IMR-90 (cell line): ENCODE results near the gene SLC16A5. TPM values are rescaled to one million over a fixed set of nuclear protein-coding genes. Genes with fewer than 3 reads are reported as not detected.
A peak's percentile ranks its signal among the peaks of the same experiment; 100 is the strongest.

Experiments used
- ATAC-seq: fragments of 200-7000 bp; cut with Tn5 transposase; 2 replicates; pipeline ENCODE4 v1.9.1; 2020; ENCODE audit warnings: low read depth, mild to moderate bottlenecking, moderate library complexity
- BruUV-seq: library from RNA; stranded (reverse); fragments of 400-500 nt; replicated peaks from 2 replicates; lab custom pipeline; 2021; lab: Mats Ljungman, UMichigan
- CTCF ChIA-PET: fragments of 300-600 bp; formaldehyde crosslinking; extraction: SDS; loops from one replicate; lab custom pipeline; 2021; ENCODE audit warnings: antibody characterized with exemption; lab: Yijun Ruan, JAX
- POLR2A ChIA-PET: fragments of 300-600 bp; sonication (Branson Sonifier 250); formaldehyde crosslinking; loops from one replicate; lab custom pipeline; 2022; ENCODE audit warnings: antibody characterized with exemption; ENCODE audit not compliant: unreplicated experiment; lab: Charles Lee
- DNase-seq: peaks from one replicate; pipeline ENCODE4 v3.0.0; 2013
- H2AFZ ChIP-seq: replicated peaks from 2 replicates; pipeline ENCODE3; 2013; ENCODE audit warnings: low read length, mild to moderate bottlenecking; ENCODE audit not compliant: poor library complexity
- H2AK5ac ChIP-seq: 2 replicates; pipeline ENCODE4 v1.6.1; 2013; ENCODE audit warnings: low read depth, low read length, inconsistent platforms
- H2AK9ac ChIP-seq: replicated peaks from 2 replicates; pipeline ENCODE3; 2013; ENCODE audit warnings: mild to moderate bottlenecking, low read depth, low read length, moderate library complexity; ENCODE audit not compliant: poor library complexity
- H2BK120ac ChIP-seq: 2 replicates; pipeline ENCODE4 v1.6.1; 2013; ENCODE audit warnings: low read depth, low read length, inconsistent platforms
- H2BK15ac ChIP-seq: 3 replicates; pipeline ENCODE4 v1.6.1; 2013; ENCODE audit warnings: low read depth, low read length, inconsistent platforms
- H2BK20ac ChIP-seq: 2 replicates; pipeline ENCODE4 v1.6.1; 2013; ENCODE audit warnings: low read depth, mild to moderate bottlenecking, inconsistent platforms, low read length, moderate library complexity
- H2BK5ac ChIP-seq: 2 replicates; pipeline ENCODE4 v1.6.1; 2013; ENCODE audit warnings: mild to moderate bottlenecking, low read depth, low read length, inconsistent platforms; ENCODE audit not compliant: poor library complexity, severe bottlenecking
- H3K14ac ChIP-seq: replicated peaks from 2 replicates; pipeline ENCODE4 v1.6.1; 2013; ENCODE audit warnings: low read depth, low read length, inconsistent platforms
- H3K18ac ChIP-seq: 2 replicates; pipeline ENCODE4 v1.6.1; 2013; ENCODE audit warnings: low read depth, low read length, control low read depth
- H3K23ac ChIP-seq: 2 replicates; pipeline ENCODE4 v1.6.1; 2013; ENCODE audit warnings: low read depth, low read length, inconsistent platforms
- H3K27ac ChIP-seq: 2 replicates; pipeline ENCODE4 v1.5.1; 2013; ENCODE audit warnings: mild to moderate bottlenecking, control low read depth, low read length; ENCODE audit not compliant: insufficient read depth
- H3K27me3 ChIP-seq: 2 replicates; pipeline ENCODE4 v1.6.1; 2013; ENCODE audit warnings: low read length; ENCODE audit not compliant: control insufficient read depth, insufficient read depth
- H3K36me3 ChIP-seq: 2 replicates; pipeline ENCODE4 v1.6.1; 2013; ENCODE audit warnings: low read length, mixed read lengths; ENCODE audit not compliant: control insufficient read depth, insufficient read depth
- H3K4ac ChIP-seq: 2 replicates; pipeline ENCODE4 v1.6.1; 2013; ENCODE audit warnings: low read depth, low read length, inconsistent platforms
- H3K4me1 ChIP-seq: 2 replicates; pipeline ENCODE4 v1.6.1; 2013; ENCODE audit warnings: low read length, mixed read lengths; ENCODE audit not compliant: control insufficient read depth, insufficient read depth
- H3K4me2 ChIP-seq: 2 replicates; pipeline ENCODE4 v1.6.1; 2013; ENCODE audit warnings: low read depth, mild to moderate bottlenecking, control low read depth, low read length, moderate library complexity
- H3K4me3 ChIP-seq: 2 replicates; pipeline ENCODE4 v1.5.1; 2013; ENCODE audit warnings: low read depth, mild to moderate bottlenecking, control low read depth, low read length, moderate library complexity; ENCODE audit not compliant: insufficient read depth
- H3K56ac ChIP-seq: 2 replicates; pipeline ENCODE4 v1.6.1; 2013; ENCODE audit warnings: low read length, inconsistent platforms; ENCODE audit not compliant: insufficient read depth; ENCODE audit errors: extremely low read depth
- H3K79me1 ChIP-seq, 2 experiments: 2 replicates each; pipeline ENCODE4 v1.6.1; 2013; ENCODE audit warnings: low read length in 2 of 2, inconsistent platforms in 1 of 2, low read depth in 1 of 2
- H3K9ac ChIP-seq: 2 replicates; pipeline ENCODE4 v1.6.1; 2013; ENCODE audit warnings: low read depth, low read length, control low read depth
- H3K9me1 ChIP-seq: 2 replicates; pipeline ENCODE4 v1.6.1; 2013; ENCODE audit warnings: low read length, inconsistent platforms; ENCODE audit not compliant: insufficient read depth
- H3K9me3 ChIP-seq: 2 replicates; pipeline ENCODE4 v1.6.1; 2013; ENCODE audit warnings: low read length; ENCODE audit not compliant: control insufficient read depth, insufficient read depth
- H4K20me1 ChIP-seq: 2 replicates; pipeline ENCODE4 v1.6.1; 2013; ENCODE audit warnings: low read length, inconsistent platforms; ENCODE audit not compliant: insufficient read depth
- H4K5ac ChIP-seq: 2 replicates; pipeline ENCODE4 v1.6.1; 2013; ENCODE audit warnings: mild to moderate bottlenecking, low read depth, low read length, control low read depth
- H4K8ac ChIP-seq, 2 experiments: 2 replicates each; pipeline ENCODE4 v1.6.1; 2013; ENCODE audit warnings: low read depth in 2 of 2, low read length in 2 of 2, control low read depth in 1 of 2, inconsistent platforms in 1 of 2
- H4K91ac ChIP-seq: 2 replicates; pipeline ENCODE4 v1.6.1; 2013; ENCODE audit warnings: low read depth, low read length, inconsistent platforms; ENCODE audit not compliant: insufficient read depth
- BHLHE40 ChIP-seq: fragments of 150-350 bp; IDR thresholded peaks from 2 replicates; pipeline ENCODE4 v1.6.1; 2016; ENCODE audit warnings: mild to moderate bottlenecking, low read depth, low read length
- ELK1 ChIP-seq: fragments of 150-350 bp; IDR thresholded peaks from 2 replicates; pipeline ENCODE4 v1.6.1; 2016; ENCODE audit warnings: low read depth, mild to moderate bottlenecking, low read length, moderate library complexity, borderline replicate concordance
- MAFK ChIP-seq: IDR thresholded peaks from 2 replicates; pipeline ENCODE4 v1.6.1; 2012; ENCODE audit warnings: low read depth, low read length, improper control_type of control experiment
- MXI1 ChIP-seq: IDR thresholded peaks from 2 replicates; pipeline ENCODE4 v1.6.1; 2012; ENCODE audit warnings: low read depth, mild to moderate bottlenecking, low read length, moderate library complexity, borderline replicate concordance
- RCOR1 ChIP-seq: IDR thresholded peaks from 2 replicates; pipeline ENCODE4 v1.6.1; 2012; ENCODE audit warnings: mild to moderate bottlenecking, low read length, improper control_type of control experiment; ENCODE audit not compliant: insufficient replicate concordance
- RFX5 ChIP-seq: IDR thresholded peaks from 2 replicates; pipeline ENCODE4 v1.8.0; 2012; ENCODE audit warnings: low read depth, mild to moderate bottlenecking, low read length, moderate library complexity
- WGBS, 2 experiments: methylation state at CpG; one replicate each; pipeline versions ENCODE4 v1.1.5 to v1.1.7; 2013; ENCODE audit warnings: missing lambda C conversion rate in 2 of 2; ENCODE audit not compliant: insufficient read length in 1 of 2; ENCODE audit errors: extremely low coverage in 2 of 2; 5-methylcytosine and 5-hydroxymethylcytosine counted together
- dilution Hi-C: fragments of 300-500 bp; cut with HindIII; formaldehyde crosslinking; loops from one replicate; pipeline ENCODE4 v1.14.3; 2018; ENCODE audit warnings: low sequenced_read_pairs; ENCODE audit not compliant: unreplicated experiment
- in situ Hi-C: fragments of 300-500 bp; cut with MboI; formaldehyde crosslinking; loops from 3 replicates; pipeline ENCODE4 v1.14.3; 2019; ENCODE audit warnings: low sequenced_read_pairs, inconsistent platforms, mixed read lengths
- intact Hi-C: fragments of 100-400 bp; cut with micrococcal nuclease; formaldehyde crosslinking; loops from 2 replicates; pipeline ENCODE4 v1.10.0; 2022
- polyA plus RNA-seq, 3 experiments: library from polyadenylated mRNA; depleted of rRNA; stranded (reverse); fragments of >200 nt; gene quantifications; 2 replicates each; pipeline ENCODE4 v1.2.3, GENCODE V29; 2012; ENCODE audit warnings: low replicate concordance in 1 of 3
- total RNA-seq: library from RNA; depleted of rRNA; stranded (reverse); fragments of >200 nt; gene quantifications from 2 replicates; pipeline ENCODE4 v1.2.3, GENCODE V29; 2012

Gene SLC16A5
- total and polyA plus RNA-seq, 2 of the 4 experiments (the other 2 are of a cell fraction) = 1.8 to 7.1 TPM

DNA sequence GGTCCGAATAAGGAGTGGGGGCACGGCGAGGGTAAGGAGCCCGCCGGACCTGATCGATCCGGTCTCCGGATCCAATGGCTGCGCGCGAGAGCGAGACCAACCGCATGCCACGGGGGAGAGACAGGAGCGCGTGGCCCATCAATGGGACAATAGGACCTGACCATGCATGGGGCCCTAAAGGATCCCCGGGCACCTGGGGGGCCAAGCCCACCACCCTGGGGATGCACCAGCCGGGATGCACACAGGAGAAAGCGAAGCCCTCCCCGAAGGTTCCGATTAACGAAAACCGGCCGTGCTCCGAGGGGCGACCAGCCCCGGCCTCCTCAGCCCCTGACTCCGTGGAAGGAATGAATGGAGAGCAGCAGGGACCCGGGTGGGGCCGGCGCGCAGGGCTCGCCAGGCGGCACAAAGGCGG is 66.0 kb downstream of the SLC16A5 start:
- POLR2A ChIA-PET = no interaction called here
- no peak for DNase-seq
- Histone ChIP-seq H3K27me3 (no peaks in the 10 kb centered on the region), H3K23ac (peak overlapping the region; percentile 94), H3K14ac (peak overlapping the region; percentile 38), H2BK20ac (no peak overlapping the region), H4K91ac (peak overlapping the region; percentile 41; the same call in 1 of the 2 replicates), H3K18ac (no peak overlapping the region), H3K4me3 (peak overlapping the region; percentile 75), H2AK5ac (peak overlapping the region; percentile 87), H3K4ac (peak overlapping the region; percentile 47), H3K79me1 (peaks cover 7 to 38% of the 10 kb centered on the region in 2 experiments; a peak in 3 of 4 replicates), H4K20me1 (peaks cover 17% of the 10 kb centered on the region), H2BK5ac (peak overlapping the region; percentile 12), H3K4me1 (no peaks in the 10 kb centered on the region), H3K56ac (peak overlapping the region; percentile 32), H4K5ac (no peak overlapping the region), H2AK9ac (peak overlapping the region; percentile 99), H2AFZ (peak overlapping the region; percentile 91), H2BK15ac (no peak overlapping the region), H3K4me2 (peak overlapping the region; percentile 96), H2BK120ac (no peak overlapping the region), H4K8ac (peak overlapping the region in 1 of 2 experiments; percentile 13; a peak in 2 of 4 replicates), H3K36me3 (no peaks in the 10 kb centered on the region), H3K9me3 (no peaks in the 10 kb centered on the region), H3K9me1 (peaks cover 9% of the 10 kb centered on the region; the same call in 1 of the 2 replicates), H3K9ac (peak overlapping the region; percentile 74), H3K27ac (peak overlapping the region; percentile 74)
- 0% methylated on average over 24 of the region's 35 CpGs; no CpG with 5 or more reads in 1 of the 2 experiments for WGBS, 2 experiments
- CTCF ChIA-PET = no interaction called here
- in situ Hi-C loops (no loop called here), intact Hi-C loops (loop anchor here (2.0 kb wide), 1 partner anchor 15 kb away; no protein-coding TSS in a partner anchor), dilution Hi-C loops (no loop called here)
- BruUV-seq = no TSS peak
- TF ChIP-seq ELK1 (no peak), BHLHE40 (no peak), MAFK (no peak), RFX5 (no peak), MXI1 (peak; percentile 70; the same call in 1 of the 2 replicates), RCOR1 (no peak)
- peak; percentile 5 for ATAC-seq
